C4-2B (cell line): ENCODE measurements around the gene DUOX2.

Experiments
- H3K27ac ChIP-seq: fragments of 450-650 bp; 2 replicates; pipeline ENCODE4 v1.5.1; 2017
- CTCF ChIP-seq: fragments of 450-650 bp; conservative IDR thresholded peaks from 2 replicates; pipeline ENCODE4 v1.5.1; 2017; ENCODE audit warnings: mild to moderate bottlenecking
- ZFX ChIP-seq: fragments of 450-650 bp; IDR thresholded peaks from 2 replicates; pipeline ENCODE4 v1.6.1; 2017

DUOX2 gene

DNA sequence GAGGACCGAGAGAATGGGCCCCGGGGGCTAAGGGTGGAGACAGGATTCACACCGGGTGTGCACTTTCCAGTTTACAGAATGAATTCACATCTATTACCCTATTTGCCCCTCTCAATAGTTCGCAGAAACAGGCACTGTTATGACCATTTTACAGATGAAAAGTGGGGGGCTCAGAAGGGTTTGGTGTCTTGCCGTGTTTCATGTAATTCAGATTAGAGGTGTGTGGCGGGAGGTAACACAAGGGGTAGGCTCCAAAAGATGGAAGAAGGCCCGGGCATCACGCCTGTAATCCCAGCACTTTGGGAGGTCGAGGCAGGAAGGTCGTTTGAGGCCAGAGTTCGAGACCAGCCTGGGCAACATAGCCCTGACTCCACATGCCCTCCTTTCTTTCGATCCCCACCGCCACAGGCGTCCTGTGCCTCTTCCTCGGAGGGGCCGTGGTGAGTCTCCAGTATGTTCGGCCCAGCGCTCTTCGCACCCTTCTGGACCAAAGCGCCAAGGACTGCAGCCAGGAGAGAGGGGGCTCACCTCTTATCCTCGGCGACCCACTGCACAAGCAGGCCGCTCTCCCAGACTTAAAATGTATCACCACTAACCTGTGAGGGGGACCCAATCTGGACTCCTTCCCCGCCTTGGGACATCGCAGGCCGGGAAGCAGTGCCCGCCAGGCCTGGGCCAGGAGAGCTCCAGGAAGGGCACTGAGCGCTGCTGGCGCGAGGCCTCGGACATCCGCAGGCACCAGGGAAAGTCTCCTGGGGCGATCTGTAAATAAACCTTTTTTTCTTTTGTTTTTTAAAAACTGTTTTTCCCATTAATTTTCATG lies 3.5 kb upstream of the DUOX2 start:
- TF ChIP-seq ZFX = no peak
- TF ChIP-seq CTCF = no peak
- H3K27ac ChIP-seq = no peak overlapping the region

DNA sequence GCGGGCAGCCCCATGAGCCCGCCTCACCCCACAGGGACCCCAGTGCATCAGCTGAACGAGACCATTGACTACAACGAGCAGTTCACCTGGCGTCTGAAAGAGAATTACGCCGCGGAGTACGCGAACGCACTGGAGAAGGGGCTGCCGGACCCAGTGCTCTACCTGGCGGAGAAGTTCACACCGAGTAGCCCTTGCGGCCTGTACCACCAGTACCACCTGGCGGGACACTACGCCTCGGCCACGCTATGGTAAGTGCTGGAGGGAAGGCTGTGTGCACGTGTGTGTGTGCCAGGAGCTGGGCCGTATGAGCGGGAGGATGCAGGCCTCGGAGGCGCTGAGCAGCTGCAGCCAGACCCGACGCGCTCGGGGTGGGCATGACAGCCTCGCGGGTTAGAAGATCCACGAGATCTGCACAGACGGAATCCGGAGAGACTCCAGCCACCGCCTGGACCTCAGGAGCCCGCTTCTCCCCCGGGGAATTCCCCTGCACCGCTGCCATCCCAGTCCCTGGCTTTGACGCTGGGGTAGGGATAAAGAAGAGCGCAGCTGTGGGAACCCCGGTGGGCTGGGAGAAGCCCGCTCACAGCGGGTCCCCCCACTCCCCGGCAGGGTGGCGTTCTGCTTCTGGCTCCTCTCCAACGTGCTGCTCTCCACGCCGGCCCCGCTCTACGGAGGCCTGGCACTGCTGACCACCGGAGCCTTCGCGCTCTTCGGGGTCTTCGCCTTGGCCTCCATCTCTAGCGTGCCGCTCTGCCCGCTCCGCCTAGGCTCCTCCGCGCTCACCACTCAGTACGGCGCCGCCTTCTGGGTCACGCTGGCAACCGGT lies 2.7 kb upstream of the DUOX2 start:
- no peak for TF ChIP-seq ZFX
- TF ChIP-seq CTCF = no peak

DNA sequence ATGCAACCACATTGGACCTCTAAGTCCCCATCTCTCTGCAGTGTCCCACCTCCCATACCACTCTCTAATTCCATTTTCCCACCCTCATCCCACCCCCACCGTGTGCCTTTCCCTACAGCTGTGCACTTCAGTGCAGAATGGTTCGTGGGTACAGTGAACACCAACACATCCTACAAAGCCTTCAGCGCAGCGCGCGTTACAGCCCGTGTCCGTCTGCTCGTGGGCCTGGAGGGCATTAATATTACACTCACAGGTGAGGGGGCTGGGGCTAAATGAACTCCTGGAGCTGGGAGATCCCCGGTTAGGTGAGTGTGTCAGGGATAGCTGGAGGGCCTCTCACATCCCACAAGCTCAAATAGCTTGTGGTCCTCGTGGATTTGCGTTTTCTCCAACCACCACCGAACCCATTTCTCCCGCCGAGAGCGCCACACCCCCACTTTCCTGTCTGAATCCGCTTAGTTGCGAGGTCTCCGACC lies 2.1 kb upstream of the DUOX2 start:
- no peak overlapping the region for H3K27ac ChIP-seq
- TF ChIP-seq CTCF (no peak), ZFX (no peak)

More for the DNA sequence above, 2.7 kb upstream of the DUOX2 start:
- no peak overlapping the region for H3K27ac ChIP-seq

GRCh38 chr15:45115312-45115820 lies 1.4 kb upstream of the DUOX2 start:
- TF ChIP-seq ZFX = no peak
- no peak for TF ChIP-seq CTCF
- no peak overlapping the region for H3K27ac ChIP-seq

DNA sequence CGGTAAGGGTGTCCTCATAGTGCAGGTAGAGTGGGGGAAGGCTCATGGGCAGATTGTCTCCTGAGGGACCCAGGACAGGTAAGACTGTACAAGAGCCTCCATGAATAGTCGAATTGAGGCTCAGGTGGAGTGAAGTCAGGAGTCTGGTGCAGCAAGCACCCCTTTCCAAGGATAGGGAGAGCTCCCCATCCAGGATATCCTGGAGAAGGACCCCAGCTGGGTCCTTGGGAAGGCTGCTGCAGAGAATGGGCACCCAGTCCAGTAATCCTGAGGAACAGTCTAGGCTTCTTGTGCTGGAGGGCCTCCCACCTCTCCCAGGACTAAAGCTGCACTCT lies 746 bp upstream of the DUOX2 start:
- no peak overlapping the region for H3K27ac ChIP-seq
- TF ChIP-seq ZFX = no peak
- no peak for TF ChIP-seq CTCF

DNA sequence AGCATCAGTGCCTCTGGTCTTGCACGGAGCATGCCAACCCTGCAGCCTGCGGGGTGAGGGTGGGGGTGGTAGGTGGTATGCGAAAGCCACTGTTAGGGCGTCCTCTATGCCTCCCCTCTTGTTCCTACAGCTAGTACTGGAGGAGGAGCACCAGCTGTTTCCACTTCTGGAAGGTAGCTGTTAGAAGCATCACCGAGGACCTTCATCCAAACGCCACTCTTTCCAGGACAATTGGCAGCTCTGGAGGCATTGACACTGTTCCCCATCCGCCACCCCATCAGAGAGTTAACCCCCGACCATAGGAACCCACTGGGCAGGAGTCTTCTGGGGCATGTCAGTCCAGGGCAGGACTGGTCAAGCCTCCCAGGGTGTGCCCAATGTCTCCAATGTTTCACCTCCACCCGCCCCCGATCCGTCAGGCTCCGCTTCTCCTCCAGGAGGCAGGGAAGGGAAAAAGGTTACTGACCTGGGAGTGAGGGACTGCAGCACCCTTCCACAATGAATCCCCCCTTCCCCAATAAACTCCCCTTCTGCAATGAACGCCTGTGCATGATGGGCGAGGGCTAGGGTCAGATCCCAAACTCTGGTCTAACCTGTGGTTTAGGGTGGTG lies 487 bp downstream of the DUOX2 start:
- H3K27ac ChIP-seq = no peak overlapping the region
- TF ChIP-seq CTCF (no peak), ZFX (no peak)
